HG03025 (cell line): ENCODE data around the gene RPS6KA4.

Source experiments
- ATAC-seq: cut with Tn5 transposase; IDR thresholded peaks from one replicate; pipeline ENCODE4 v1.9.1; 2021; ENCODE audit warnings: mild to moderate bottlenecking, moderate library complexity; ENCODE audit not compliant: unreplicated experiment, low FRiP score

Gene RPS6KA4

GRCh38 chr11:64324692-64325469 is 34.1 kb upstream of the RPS6KA4 start:
- no peak for ATAC-seq

GRCh38 chr11:64327375-64327774 is 31.6 kb upstream of the RPS6KA4 start:
- ATAC-seq = no peak

- no peak for ATAC-seq
Observed at GRCh38 chr11:64327993-64328392, 31.0 kb upstream of the RPS6KA4 start.

- ATAC-seq = no peak
Observed at GRCh38 chr11:64330888-64331287, 28.1 kb upstream of the RPS6KA4 start.

GRCh38 chr11:64331569-64332371 is 27.2 kb upstream of the RPS6KA4 start:
- ATAC-seq = no peak

- no peak for ATAC-seq
Observed at GRCh38 chr11:64333556-64333955, 25.4 kb upstream of the RPS6KA4 start.

GRCh38 chr11:64334764-64335735 is 23.9 kb upstream of the RPS6KA4 start:
- no peak for ATAC-seq

- no peak for ATAC-seq
Observed at GRCh38 chr11:64337538-64338249, 21.3 kb upstream of the RPS6KA4 start.

GRCh38 chr11:64338716-64339115 is 20.2 kb upstream of the RPS6KA4 start:
- no peak for ATAC-seq

GRCh38 chr11:64339286-64339685 is 19.7 kb upstream of the RPS6KA4 start:
- ATAC-seq = no peak

- ATAC-seq = peak; percentile 39
Observed at GRCh38 chr11:64339754-64340408, 19.1 kb upstream of the RPS6KA4 start, which contains the start of gene CCDC88B. TSS of gene CCDC88B (plus strand) at chr11:64340204. CDS start at chr11:64340267, 63 bp downstream.

- no peak for ATAC-seq
Observed at GRCh38 chr11:64340671-64341335, 18.2 kb upstream of the RPS6KA4 start.

GRCh38 chr11:64341429-64341828 is 17.5 kb upstream of the RPS6KA4 start:
- no peak for ATAC-seq

- no peak for ATAC-seq
Observed at GRCh38 chr11:64341851-64342791, 16.8 kb upstream of the RPS6KA4 start.

- ATAC-seq = no peak
Observed at GRCh38 chr11:64342869-64343745, 15.9 kb upstream of the RPS6KA4 start.

GRCh38 chr11:64343767-64344559 is 15.0 kb upstream of the RPS6KA4 start:
- ATAC-seq = no peak
